CD8-positive, alpha-beta memory T cell (primary cell): ENCODE results near the gene C1D. TPM values are rescaled to one million over a fixed set of nuclear protein-coding genes. Genes with fewer than 3 reads are reported as not detected.
"Not testable (repeated sequence)": the region's sequence is repeated elsewhere in the genome, so short reads cannot be mapped to it uniquely, and the experiment has no call there.

Experiments
- CTCF ChIA-PET: fragments of 350-600 bp; sonication (Branson Sonifier 250); formaldehyde crosslinking; loops from one replicate; lab custom pipeline; 2021; ENCODE audit warnings: antibody characterized with exemption; lab: Charles Lee
- POLR2A ChIA-PET: fragments of 350-600 bp; sonication (Branson Sonifier 250); formaldehyde crosslinking; loops from one replicate; lab custom pipeline; 2021; ENCODE audit warnings: antibody characterized with exemption; lab: Charles Lee
- DNase-seq, 5 donors: peaks; one replicate each; pipeline versions ENCODE4 v3.0.0 to v3.0.0-alpha.2; 2020 to 2022; ENCODE audit warnings: mixed read lengths in 1 of 5
- H3K27ac ChIP-seq: one replicate; pipeline ENCODE4 v1.7.0; 2013; ENCODE audit warnings: low read depth, mild to moderate bottlenecking, low read length, moderate library complexity
- H3K27me3 ChIP-seq: 2 replicates; pipeline ENCODE4 v1.7.0; 2013; ENCODE audit warnings: low read length, mild to moderate bottlenecking; ENCODE audit not compliant: insufficient read depth, poor library complexity, severe bottlenecking
- H3K36me3 ChIP-seq: 2 replicates; pipeline ENCODE4 v1.7.0; 2013; ENCODE audit warnings: mild to moderate bottlenecking, low read length, moderate library complexity; ENCODE audit not compliant: insufficient read depth
- H3K4me1 ChIP-seq: 2 replicates; pipeline ENCODE4 v1.7.0; 2013; ENCODE audit warnings: mild to moderate bottlenecking, low read length, moderate library complexity; ENCODE audit not compliant: insufficient read depth
- H3K4me3 ChIP-seq: 2 replicates; pipeline ENCODE4 v1.7.0; 2013; ENCODE audit warnings: mild to moderate bottlenecking, low read length
- H3K9me3 ChIP-seq: 2 replicates; pipeline ENCODE4 v1.7.0; 2013; ENCODE audit warnings: mild to moderate bottlenecking, low read length
- H3K27ac Mint-ChIP-seq, 8 donors: one replicate each; pipeline ENCODE4 v1.8.0; 2020 to 2021; ENCODE audit warnings: mixed read lengths in 8 of 8, mild to moderate bottlenecking in 6 of 8, inconsistent platforms in 3 of 8, moderate library complexity in 3 of 8
- H3K27me3 Mint-ChIP-seq, 2 donors: one replicate each; pipeline ENCODE4 v1.8.0; 2020 to 2021; ENCODE audit warnings: mixed read lengths in 2 of 2, mild to moderate bottlenecking in 1 of 2, moderate library complexity in 1 of 2
- H3K36me3 Mint-ChIP-seq, 3 donors: one replicate each; pipeline ENCODE4 v1.8.0; 2020 to 2021; ENCODE audit warnings: mixed read lengths in 3 of 3, inconsistent platforms in 1 of 3, mild to moderate bottlenecking in 1 of 3
- H3K4me1 Mint-ChIP-seq, 3 donors: one replicate each; pipeline ENCODE4 v1.8.0; 2020 to 2021; ENCODE audit warnings: mixed read lengths in 3 of 3, inconsistent platforms in 1 of 3, mild to moderate bottlenecking in 1 of 3
- H3K4me3 Mint-ChIP-seq, 7 donors: one replicate each; pipeline ENCODE4 v1.8.0; 2020 to 2021; ENCODE audit warnings: mixed read lengths in 7 of 7, mild to moderate bottlenecking in 6 of 7, moderate library complexity in 4 of 7, inconsistent platforms in 2 of 7
- H3K9me3 Mint-ChIP-seq, 5 donors: one replicate each; pipeline ENCODE4 v1.8.0; 2020 to 2022; ENCODE audit warnings: mixed read lengths in 5 of 5, mild to moderate bottlenecking in 3 of 5, moderate library complexity in 2 of 5, inconsistent platforms in 1 of 5
- polyA plus RNA-seq: library from polyadenylated mRNA; unstranded; fragments of 300-500 nt; fragmentation: Illumina TruSeq; gene quantifications from one replicate; pipeline ENCODE4 v1.2.3, GENCODE V29; 2021
- total RNA-seq, 2 experiments: library from RNA; stranded (reverse); gene quantifications; one replicate each; pipeline ENCODE4 v1.2.3, GENCODE V29; 2021

C1D gene
- total and polyA plus RNA-seq, 3 experiments from 2014 or later = 28.4 to 33.9 (median 30.3) TPM

DNA sequence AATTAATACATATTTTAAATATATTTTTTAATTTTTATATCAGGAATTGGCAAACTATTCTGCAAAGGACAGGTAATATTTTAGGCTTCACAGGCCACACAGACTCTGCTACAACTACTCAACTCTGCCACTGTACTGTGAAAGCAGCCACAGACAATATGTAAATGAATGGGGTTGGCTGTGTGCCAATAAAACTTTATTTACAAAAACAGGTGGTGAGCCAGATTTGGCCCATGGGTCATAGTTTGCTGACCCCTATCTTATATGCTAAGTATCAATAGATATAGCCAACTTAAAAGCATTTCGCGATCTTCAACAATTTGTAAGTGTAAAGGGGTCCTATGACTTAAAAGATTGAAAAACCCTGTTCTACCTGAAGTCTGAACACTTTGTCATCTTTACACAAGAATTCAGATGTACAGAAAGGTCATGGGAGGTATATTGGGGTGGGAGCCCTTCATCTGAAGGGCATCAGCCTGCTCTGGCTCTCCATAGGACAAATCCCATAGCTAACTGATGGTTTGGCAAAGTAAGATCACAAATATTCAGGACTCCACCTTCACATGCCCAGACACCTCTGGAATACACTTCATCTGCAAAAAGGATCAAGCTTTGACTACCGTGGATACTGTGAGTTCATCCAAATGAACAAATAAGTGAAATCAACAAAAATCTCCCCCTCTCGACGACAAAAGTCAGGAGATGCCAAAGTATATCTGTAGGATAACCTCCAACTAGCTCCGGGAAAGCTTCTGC is 65.9 kb downstream of the C1D start:
- Histone ChIP-seq H3K27ac (no peak overlapping the region), H3K27me3 (no peaks in the 10 kb centered on the region), H3K4me3 (no peak overlapping the region), H3K4me1 (no peaks in the 10 kb centered on the region), H3K9me3 (no peaks in the 10 kb centered on the region), H3K36me3 (no peaks in the 10 kb centered on the region)
- Mint-ChIP-seq H3K9me3 (peaks cover 0 to 4% (median 0%) of the 10 kb centered on the region in 5 donors), H3K4me1 (no peaks in the 10 kb centered on the region), H3K4me3 (no peak overlapping the region), H3K27ac (no peak overlapping the region), H3K36me3 (no peaks in the 10 kb centered on the region), H3K27me3 (peaks cover 24 to 66% of the 10 kb centered on the region in 2 donors)
- DNase-seq = no peak
- CTCF ChIA-PET = interaction anchor here (0.8 kb wide), 1 partner anchor 12 kb away, joined by 3 read pairs; no protein-coding TSS in a partner anchor
- POLR2A ChIA-PET = no interaction called here

DNA sequence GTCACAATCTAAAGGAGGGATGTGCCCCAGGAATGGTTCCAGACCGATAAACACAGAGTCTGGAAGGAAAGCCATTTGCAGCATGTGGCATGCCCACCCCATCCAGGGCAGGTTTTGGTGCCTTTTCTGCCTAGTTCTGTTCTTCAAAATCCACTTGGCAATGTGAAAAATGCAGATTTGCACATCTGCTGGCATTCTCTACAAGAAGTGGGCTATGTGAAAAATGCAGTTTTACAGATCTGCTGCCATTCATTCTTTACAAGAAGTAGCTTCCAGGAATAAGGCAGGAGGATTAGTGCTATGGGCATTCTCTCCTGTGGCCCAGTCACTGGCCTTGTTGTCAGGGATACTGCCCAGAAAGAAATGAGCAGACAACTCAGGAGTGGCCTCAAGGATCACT is 68.1 kb downstream of the C1D start:
- Mint-ChIP-seq H3K27me3 (peaks cover 16 to 63% of the 10 kb centered on the region in 2 donors), H3K27ac (no peak overlapping the region), H3K4me1 (no peaks in the 10 kb centered on the region), H3K4me3 (no peak overlapping the region), H3K9me3 (peaks cover 0 to 4% (median 0%) of the 10 kb centered on the region in 5 donors), H3K36me3 (no peaks in the 10 kb centered on the region)
- Histone ChIP-seq H3K4me1 (no peaks in the 10 kb centered on the region), H3K4me3 (no peak overlapping the region), H3K36me3 (no peaks in the 10 kb centered on the region), H3K27me3 (no peaks in the 10 kb centered on the region), H3K27ac (no peak overlapping the region), H3K9me3 (no peaks in the 10 kb centered on the region)
- POLR2A ChIA-PET = no interaction called here
- CTCF ChIA-PET = no interaction called here
- no peak for DNase-seq

DNA sequence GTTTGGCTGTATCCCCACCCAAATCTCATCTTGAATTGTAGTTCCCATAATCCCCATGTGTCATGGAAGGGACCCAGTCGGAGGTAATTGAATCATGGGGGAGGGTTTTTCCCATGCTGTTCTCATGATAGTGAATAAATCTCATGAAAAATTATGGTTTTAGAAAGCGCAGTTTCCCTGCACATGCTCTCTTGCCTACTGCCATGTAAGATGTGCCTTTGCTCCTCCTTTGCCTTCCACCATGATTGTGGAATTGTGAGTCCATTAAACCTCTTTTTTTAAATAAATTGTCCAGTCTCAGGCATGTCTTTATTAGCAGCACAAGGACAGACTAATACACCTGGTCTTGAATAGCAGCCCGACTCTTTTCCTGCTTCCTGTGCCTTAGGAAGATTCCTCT is 68.7 kb downstream of the C1D start:
- not testable (repeated sequence) for H3K27ac ChIP-seq

DNA sequence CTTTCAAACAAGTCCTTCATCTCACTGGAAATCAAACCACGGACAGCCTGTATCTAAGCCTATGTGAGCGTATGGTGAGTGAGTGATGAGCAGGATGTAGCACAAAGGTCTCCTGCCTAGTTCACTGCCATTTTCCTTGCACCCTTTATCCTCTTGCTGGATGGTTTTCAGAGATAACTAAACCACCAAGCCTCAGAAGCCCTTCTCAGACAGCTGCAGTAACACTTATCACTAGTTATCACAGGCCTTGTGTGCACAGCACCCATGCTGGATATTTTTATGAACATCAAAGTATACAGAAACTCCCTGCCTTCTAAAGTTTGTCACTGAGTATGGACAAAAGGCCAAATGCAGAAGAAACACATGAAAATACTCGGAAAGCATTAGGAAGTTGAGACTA is 69.5 kb downstream of the C1D start:
- Histone ChIP-seq H3K27ac (no peak overlapping the region), H3K9me3 (no peaks in the 10 kb centered on the region), H3K27me3 (no peaks in the 10 kb centered on the region), H3K4me1 (no peaks in the 10 kb centered on the region), H3K4me3 (no peak overlapping the region), H3K36me3 (no peaks in the 10 kb centered on the region)
- Mint-ChIP-seq H3K4me1 (no peaks in the 10 kb centered on the region), H3K9me3 (peaks cover 0 to 2% (median 0%) of the 10 kb centered on the region in 5 donors), H3K4me3 (no peak overlapping the region), H3K27ac (no peak overlapping the region), H3K27me3 (peaks cover 17 to 56% of the 10 kb centered on the region in 2 donors), H3K36me3 (no peaks in the 10 kb centered on the region)
- DNase-seq = no peak
- CTCF ChIA-PET = no interaction called here
- POLR2A ChIA-PET = no interaction called here

More for the DNA sequence above, 68.7 kb downstream of the C1D start:
- H3K4me1 ChIP-seq, H3K9me3 Mint-ChIP-seq, H3K9me3 ChIP-seq, DNase-seq, H3K4me1 Mint-ChIP-seq, CTCF ChIA-PET, H3K36me3 ChIP-seq, H3K27ac Mint-ChIP-seq, H3K36me3 Mint-ChIP-seq, POLR2A ChIA-PET, H3K4me3 ChIP-seq, H3K27me3 ChIP-seq, H3K4me3 Mint-ChIP-seq: not testable (repeated sequence)
- H3K27me3 Mint-ChIP-seq = peaks cover 16 to 59% of the 10 kb centered on the region in 2 donors

DNA sequence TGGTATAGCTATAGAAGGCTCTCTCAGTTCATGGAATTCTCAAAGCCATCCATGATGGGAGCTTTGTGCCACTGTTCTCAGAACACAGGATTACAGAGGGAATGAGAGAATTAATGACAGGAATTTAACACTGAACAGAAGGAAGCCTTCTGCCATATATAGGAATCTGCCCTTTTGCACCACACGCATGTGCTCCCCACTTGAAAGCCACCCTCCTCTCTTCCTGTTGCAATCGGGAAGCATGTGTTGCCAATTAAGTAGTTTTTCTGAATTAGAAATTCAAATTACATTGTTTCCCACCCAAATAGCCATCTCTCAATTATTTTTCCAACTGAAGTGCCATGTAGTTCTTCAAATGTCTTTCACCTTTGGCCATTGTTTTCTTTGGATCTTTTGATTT is 71.3 kb downstream of the C1D start:
- H3K4me1 Mint-ChIP-seq = no peaks in the 10 kb centered on the region
- H3K9me3 ChIP-seq = no peaks in the 10 kb centered on the region
- ChIA-PET CTCF (no interaction called here), POLR2A (interaction anchor here (0.6 kb wide), 1 partner anchor 262 kb away, joined by 3 read pairs; no protein-coding TSS in a partner anchor)
- no peak overlapping the region for H3K4me3 ChIP-seq
- peaks cover 0 to 4% (median 0%) of the 10 kb centered on the region in 5 donors for H3K9me3 Mint-ChIP-seq
- no peaks in the 10 kb centered on the region for H3K36me3 ChIP-seq
- H3K27ac Mint-ChIP-seq = no peak overlapping the region
- H3K27me3 ChIP-seq = no peaks in the 10 kb centered on the region
- H3K4me1 ChIP-seq = no peaks in the 10 kb centered on the region
- no peaks in the 10 kb centered on the region for H3K36me3 Mint-ChIP-seq
- no peak overlapping the region for H3K27ac ChIP-seq
- no peak overlapping the region for H3K4me3 Mint-ChIP-seq
- no peak for DNase-seq
- H3K27me3 Mint-ChIP-seq = peaks cover 16 to 48% of the 10 kb centered on the region in 2 donors

Other genes starting within 250 kb of the C1D start
- 10 to 100 TPM; 38.1 to 42.0 TPM for gene PNO1, start 94.9 kb upstream of the C1D start, total RNA-seq
- gene PNO1, start 94.9 kb upstream of the C1D start, polyA plus RNA-seq = 18.1 TPM
- 10 to 100 TPM; 85.0 to 86.1 TPM for gene PPP3R1, start 189.5 kb upstream of the C1D start, total RNA-seq
- 4.2 TPM for gene PPP3R1, start 189.5 kb upstream of the C1D start, polyA plus RNA-seq